T47D (cell line): ENCODE results near the gene AUNIP.

Experiments used
- DNase-seq, 2 experiments: peaks; one replicate each; pipeline versions ENCODE4 v3.0.0 to v3.0.0-alpha.2; 2011 to 2012; ENCODE audit warnings: low read depth in 1 of 2, low spot score in 1 of 2
- JUND ChIP-seq: IDR thresholded peaks from 2 replicates; pipeline ENCODE4 v1.6.1; 2012; ENCODE audit warnings: low read depth
- in situ Hi-C: cut with HindIII; loops from 2 replicates; pipeline ENCODE4 v1.10.0; 2016; ENCODE audit warnings: low sequenced_read_pairs, low pct_unique_long_range_greater_than_20kb

Gene AUNIP

DNA sequence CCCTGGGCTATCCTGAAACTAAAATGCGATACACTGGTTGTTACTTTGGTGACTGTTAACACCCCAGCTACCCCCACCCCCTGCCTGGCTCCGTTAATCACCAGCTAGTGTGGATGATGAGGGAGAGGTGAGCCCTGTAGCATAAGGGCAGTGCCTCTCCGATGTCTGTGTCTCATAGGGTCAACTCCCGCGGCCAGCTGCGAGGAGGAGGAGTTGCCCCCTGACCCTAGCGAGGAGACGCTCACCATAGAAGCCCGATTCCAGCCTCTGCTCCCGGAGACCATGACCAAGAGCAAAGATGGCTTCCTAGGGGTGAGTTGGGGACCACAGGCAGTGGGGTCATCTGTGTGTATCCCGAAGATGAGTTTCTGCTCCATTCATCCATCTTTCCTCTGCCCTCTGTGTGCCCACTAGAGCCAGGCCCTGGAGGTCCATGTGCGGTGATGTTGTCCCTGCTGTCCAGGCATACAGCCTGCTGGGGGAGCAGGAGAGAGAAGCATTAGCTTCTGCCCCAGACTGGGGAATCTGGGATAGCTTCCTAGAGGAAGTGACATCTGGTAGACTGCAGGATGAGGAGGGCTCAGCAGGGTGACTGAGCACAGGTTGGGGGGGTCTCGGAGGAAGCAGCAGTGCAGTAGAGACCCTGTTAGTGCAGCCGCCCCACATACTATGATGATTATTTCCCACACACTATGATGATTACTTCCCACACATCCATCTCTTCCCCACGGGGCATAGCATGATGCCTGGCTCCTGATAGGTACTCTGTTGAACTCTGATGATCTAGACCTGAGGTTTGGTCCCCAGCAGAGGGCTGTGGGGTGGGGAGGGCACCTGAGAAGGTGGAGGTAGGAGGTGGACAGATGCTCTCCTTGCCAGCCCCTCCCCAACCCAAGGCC lies 54.0 kb downstream of the AUNIP start:
- no peak for DNase-seq
- in situ Hi-C loops: no loop called here
- no peak for TF ChIP-seq JUND

DNA sequence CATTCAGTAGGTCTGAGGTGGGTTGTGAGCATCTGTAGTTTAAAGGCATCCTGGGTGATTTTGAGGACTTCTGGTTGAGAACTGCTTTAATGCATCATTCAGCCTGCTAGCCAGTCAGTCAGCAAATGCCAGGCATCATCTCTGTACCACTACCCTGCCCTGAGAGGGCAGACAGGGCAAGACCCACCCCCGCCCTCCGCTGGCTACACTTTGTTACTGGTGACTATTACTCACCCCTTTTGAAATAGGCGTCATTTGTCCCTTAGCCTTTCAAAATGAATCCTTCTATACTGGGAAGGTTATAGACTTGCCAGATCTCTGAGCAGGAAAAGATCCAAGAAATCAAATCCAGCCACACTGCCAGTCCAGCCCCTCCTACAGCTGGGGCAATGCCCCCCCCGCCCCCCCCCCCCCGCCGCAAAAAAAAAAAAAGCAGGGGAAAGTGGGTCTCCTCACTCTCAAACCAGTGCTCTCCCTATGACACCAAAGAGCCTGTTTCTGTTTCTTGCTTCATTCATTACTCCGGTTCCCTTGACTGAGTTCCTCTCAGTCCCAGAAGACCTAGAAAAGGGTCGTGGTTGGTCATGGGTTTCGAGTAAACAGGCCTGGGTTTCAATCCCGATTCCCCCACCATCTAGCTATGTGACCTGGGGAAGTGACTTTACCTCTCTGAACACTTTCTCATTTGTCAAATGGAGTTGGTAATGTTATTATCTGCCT lies 54.9 kb downstream of the AUNIP start:
- DNase-seq: no peak
- no peak for TF ChIP-seq JUND
- in situ Hi-C loops: no loop called here

DNA sequence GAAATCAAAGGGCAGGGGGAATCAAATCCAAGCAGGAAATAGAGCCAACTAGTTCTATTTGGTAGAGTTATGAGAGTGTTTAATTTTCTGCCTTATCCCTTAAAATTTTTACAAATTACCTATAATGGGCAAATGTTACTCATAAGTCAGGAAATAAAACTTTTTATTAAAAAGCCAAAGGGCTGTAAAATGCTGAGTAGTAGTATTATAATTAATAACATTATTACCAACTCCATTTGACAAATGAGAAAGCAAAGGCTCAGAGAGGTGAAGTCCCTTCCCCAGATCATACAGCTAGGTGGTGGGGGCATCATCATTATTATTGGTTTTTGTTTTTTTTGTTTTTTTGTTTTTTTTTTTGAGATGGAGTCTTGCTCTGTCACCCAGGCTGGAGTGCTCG lies 55.9 kb downstream of the AUNIP start:
- TF ChIP-seq JUND: no peak
- no peak for DNase-seq
- in situ Hi-C loops: no loop called here

DNA sequence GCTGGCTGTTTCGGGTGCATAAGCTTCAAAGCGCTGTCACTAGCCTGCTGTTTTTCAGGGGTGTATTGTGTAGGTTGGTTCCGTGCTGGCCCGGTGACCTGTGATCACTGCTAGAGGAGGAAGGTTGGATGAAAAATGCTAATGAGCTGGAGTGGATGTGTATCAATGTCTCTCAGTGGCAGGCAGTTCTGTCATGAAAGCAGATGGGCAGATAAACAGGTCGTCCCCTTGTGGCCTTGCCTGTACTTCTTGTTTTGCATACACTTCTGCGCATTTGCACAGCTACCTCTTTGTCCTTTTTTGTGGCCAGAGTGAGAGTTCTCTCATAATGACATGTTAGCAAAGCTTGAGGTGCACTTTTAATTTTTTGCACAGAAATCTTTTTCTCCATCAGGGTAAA lies 56.3 kb downstream of the AUNIP start:
- DNase-seq: no peak
- in situ Hi-C loops: no loop called here

DNA sequence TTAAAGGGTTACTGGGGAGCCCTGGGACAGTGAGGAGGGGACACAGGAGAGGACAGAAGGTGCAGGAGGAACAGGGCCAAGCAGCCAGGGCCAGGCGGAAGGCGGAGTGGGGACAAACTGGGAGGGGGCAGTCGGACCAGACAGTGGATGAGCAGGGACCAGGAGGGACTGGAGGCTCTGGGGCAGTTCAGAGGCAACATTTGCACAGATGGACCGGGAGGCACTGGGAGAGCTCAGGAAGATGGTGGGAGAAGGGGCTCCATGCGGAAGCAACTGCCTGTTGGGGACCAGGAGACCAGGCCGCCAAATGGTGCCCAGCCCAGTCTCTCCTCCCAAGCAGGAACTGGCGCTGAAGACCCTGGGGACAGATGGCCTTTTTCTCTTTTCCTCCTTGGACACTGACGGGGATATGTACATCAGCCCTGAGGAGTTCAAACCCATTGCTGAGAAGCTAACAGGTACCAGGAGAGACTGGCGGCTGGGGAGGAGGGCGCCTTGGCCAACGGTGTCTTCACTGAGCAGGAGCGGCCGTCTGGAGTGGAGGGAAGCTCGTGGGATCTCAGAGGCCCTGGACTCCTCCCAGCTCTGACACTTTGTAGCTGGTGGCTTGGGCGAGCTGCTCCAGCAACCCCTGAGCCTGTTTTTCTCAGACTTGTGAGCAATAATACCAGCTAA lies 58.4 kb downstream of the AUNIP start:
- no peak for DNase-seq
- no peak for TF ChIP-seq JUND
- in situ Hi-C loops: no loop called here

More for the DNA sequence above, 56.3 kb downstream of the AUNIP start:
- no peak for TF ChIP-seq JUND

DNA sequence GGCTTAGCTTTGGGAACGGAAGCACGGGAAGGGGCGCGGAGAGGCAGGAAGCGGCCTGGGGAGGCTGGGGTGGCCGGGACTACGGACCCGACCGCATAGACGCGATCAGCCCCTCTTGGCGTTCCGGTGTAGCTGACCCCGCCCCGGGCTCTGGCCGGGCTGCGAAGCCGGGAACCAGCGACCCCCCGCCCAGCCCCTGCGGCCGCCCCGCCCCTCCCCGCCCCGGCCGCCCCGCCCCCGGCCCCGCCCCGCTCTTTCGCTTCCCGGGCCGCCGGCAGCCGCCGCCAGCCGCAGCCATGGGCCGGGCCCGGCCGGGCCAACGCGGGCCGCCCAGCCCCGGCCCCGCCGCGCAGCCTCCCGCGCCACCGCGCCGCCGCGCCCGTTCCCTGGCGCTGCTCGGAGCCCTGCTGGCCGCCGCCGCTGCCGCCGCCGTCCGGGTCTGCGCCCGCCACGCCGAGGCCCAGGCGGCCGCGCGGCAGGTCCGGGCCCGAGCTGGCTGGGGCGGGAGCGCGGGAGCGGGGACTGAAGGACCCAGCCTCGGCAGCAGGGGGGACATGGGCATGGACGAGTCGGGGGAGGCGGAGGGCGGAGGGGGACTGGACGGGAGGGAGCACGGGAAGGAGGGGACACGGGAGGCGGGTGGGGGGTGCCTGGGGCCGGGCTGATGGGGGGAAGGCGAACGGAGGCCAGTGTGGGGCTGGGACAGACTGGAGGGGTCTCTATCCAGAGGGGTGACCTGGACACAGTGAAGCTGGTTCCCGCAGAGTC lies 59.1 kb downstream of the AUNIP start, which contains the start of gene SELENON:
Gene SELENON, plus strand, starts transcription at position 259 of the 768 bp plus-strand sequence. Its CDS starts 38 bp downstream, at position 297.
- DNase-seq: peak in 1 of 2 experiments; percentile 80
- in situ Hi-C loops: no loop called here

DNA sequence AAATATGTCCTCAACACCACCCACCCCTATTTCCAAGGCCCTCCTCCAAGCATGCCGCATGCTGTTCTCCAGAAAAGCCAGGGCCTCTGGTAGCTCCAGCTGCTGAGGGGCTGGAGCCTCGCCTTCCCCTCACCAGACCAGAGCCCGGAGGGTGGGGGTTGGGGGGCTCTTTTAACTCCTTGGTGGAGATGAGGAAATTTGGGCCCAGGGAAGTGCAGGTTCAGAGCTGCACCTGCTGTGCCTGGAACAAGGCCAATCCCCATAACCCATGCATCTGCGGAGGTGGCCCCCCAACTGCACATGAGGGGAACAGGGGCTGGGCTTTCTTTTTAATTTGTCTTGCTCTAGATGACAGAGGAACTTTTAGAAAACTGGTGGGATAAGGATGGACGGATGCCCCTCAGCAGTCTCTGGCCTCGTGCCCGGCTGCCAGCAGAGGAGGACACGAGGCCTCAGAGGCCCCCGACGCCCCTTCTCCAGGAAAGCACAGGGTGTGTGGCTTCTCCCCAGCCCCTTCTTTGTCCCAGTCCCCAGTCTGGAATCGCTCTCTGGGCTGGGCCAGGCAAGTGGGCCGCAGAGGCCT lies 59.8 kb downstream of the AUNIP start:
- DNase-seq: no peak
- no peak for TF ChIP-seq JUND
- in situ Hi-C loops: no loop called here

More for the DNA sequence above, 59.1 kb downstream of the AUNIP start, which contains the start of gene SELENON:
- TF ChIP-seq JUND: no peak

DNA sequence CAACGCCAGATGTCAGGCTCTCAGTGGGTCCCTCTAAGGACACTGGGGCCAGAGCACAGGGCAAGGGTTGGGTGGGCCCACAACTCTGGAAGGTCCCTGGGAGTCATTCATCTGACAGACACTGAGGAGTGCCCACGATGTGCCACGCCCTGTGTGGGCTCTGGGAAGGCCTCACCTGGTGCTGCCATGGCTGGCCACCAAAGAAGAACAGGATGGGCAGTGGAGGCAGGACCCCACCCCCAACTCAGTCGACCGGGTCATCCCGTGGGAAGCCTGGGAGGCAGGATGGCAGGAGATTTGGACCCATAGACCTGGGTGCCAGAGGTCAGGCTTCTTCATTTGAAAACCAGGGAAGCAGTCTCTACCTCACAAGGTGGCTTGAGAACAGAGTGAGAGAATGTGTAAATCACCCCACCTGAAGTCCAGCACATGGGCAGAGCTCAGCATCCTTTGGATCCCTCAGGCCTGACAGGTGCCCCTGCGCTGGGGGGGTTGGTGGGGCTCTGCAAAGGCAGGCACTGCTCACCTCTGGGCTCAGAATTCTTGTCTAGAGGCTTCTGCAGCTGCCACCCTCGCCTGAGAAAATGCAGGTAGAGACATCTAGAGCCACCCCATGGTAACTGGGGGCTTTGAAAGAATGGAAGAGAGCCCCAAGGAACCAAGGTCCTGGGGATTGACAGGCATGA lies 60.4 kb downstream of the AUNIP start:
- in situ Hi-C loops: no loop called here

DNA sequence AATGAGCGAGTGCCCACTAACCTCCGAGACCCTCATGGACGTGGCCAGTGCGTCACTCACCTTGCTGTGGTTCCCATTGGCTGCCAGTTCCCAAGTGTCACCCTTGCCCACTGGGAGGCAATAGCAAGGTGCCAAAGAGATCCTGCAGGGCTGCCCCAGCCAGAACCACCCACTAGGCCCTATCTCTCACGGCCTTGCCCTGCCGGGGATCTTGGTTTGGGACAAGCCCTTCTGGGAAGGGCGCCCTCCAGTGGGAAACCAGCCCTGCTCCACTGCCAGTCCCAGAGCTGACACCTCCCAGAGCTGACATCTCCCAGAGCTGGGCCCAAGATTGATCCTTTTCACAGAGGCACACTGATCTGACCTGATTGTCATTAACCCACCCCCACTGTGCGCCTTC lies 61.3 kb downstream of the AUNIP start:
- no peak for TF ChIP-seq JUND
- peak in 1 of 2 experiments; percentile 46 for DNase-seq
- in situ Hi-C loops: no loop called here

More for the DNA sequence above, 60.4 kb downstream of the AUNIP start:
- TF ChIP-seq JUND: no peak
- DNase-seq: no peak

DNA sequence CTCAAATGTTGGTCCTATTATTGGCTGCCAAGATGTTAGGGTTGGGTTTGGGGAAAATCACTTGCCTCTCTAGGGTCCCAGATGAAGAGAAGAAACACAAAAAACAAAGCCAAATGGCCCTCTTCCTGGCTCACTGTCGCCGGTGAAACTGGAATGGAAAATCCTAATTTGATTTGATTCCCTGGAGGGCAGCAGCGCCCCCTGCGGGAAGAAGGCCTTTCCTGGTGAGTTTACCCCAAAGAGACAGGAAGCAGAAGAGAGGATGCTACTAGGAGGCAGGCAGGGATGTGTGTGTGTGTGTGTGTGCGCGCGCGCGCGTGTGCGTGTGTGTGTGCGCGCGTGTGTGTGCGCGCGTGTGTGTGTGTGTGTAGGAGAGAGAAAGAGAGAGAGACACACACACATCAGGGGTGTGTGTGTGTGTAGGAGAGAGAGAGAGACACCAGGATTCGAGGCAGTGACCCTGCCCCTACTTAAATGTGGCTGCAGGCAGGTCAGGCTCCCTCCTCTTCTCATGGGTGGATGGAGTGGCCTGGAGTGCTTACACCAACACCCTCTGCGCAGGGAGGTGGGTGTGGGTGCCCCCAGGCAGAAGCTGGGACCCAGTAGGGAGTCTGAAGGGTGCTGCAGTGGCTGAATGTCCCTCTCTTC lies 62.3 kb downstream of the AUNIP start:
- peak; percentile 72 to 86 for DNase-seq
- in situ Hi-C loops: no loop called here
- TF ChIP-seq JUND: no peak
